COR-L47 (cell line): Measurements from ENCODE around the gene CMTM8.

Source experiments
- DNase-seq: peaks from one replicate; lab custom pipeline; 2025; lab: John Stamatoyannopoulos, UW

The CMTM8 gene

GRCh38 chr3:32229565-32229964 lies 8.9 kb upstream of the CMTM8 start:
- DNase-seq: no peak

GRCh38 chr3:32236377-32236776 lies 2.1 kb upstream of the CMTM8 start:
- no peak for DNase-seq

DNA sequence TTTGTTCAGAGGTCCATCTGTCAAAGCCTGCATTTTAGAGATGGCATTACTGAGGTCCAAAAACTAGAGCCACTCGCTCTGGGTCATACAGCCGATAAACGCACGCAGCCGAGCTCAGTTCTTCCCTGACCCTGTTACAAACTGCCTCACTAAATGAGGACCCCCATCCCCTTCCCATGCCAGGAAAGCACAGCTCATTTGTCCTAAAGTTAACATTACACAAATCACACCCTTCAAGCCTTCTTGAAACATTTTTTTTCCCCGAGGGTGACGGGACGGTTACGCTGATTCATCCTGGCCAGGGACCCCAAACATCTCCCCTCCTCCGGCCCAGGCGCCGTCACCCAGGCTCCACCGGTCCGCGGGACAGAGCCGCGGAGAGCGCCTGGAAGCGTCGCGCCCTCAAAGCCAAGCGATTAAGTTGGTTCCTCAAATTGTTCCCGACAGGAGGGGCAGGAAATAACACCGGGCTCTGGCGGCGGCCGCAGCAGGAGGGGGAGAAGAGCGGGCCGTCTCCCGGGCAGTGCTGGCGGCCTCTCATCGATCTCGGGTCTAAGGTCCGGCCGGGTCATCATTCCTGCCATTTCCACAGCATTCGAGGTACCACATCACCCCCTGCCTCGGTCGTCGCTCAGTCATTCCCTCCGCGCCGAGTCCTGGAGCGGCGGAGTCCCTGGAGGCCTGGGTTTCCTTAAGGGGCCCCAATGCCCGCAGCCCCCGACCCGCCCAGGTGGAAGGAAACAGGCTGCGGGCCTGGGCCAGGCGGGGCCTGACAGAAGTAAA lies 619 bp upstream of the CMTM8 start:
- DNase-seq: no peak

DNA sequence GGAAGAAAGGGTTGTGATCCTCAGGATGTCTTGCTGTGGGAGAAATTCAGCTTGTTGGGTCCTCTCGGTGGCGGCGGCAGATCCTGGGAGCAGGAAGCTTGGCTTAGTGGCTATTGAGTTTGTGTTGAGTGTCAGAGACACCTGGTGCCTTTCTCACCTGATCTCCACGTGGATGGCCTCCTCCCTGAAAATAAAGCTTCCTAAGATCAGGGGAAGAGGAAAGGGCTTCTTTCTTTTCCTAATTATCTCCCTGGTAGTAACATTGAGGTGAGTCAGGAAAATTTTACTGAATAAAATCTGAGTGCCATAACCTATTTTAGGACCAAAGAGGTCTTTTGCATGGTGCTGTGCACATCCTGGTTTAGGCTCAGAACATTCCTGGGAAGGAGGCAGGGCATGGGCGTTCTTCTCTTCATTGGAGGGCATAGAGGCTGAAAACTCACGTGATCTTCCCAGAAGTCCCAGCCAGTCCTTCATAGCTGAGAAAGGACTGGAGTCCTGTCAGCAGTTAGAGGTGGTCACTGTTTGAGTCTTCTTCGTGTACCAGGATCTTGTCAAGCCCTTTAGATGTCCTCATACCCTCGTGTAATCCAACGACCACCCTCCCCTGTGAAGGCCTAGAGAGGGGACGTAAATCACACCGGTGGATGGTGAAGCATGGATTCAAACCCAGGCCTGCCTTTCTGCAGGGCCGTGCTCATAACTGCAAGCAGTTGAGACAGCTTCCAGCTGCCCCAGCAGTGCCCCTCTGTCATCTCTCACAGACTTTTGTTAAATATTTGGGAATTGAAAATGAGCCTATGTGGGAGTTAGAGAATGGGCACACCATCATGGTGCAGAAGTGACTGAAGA lies 1.1 kb downstream of the CMTM8 start:
- DNase-seq: no peak

- DNase-seq: peak; percentile 19
Measured at GRCh38 chr3:32240159-32240545, 1.7 kb downstream of the CMTM8 start.

DNA sequence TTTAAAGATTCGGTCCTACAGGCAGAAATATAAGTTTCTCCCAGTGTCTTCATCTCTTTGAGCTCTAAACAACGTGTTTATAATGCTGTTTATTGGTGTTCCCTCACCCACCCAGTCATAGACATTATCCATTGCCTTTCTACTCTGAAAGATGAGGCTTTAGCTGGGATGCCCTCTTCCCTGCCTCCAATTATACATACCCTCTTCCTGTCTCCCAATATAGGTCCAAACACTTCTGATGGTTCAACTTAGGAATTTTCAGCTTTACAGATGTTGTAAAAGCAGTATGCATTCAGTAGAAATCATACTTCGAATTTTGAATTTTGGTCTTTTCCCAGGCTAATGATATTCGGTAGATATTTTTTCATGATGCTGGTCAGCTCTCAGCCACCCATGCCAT lies 2.6 kb downstream of the CMTM8 start:
- no peak for DNase-seq

- no peak for DNase-seq
Measured at GRCh38 chr3:32243519-32243918, 5.0 kb downstream of the CMTM8 start.

- DNase-seq: no peak
Measured at GRCh38 chr3:32245200-32245599, 6.7 kb downstream of the CMTM8 start.

DNA sequence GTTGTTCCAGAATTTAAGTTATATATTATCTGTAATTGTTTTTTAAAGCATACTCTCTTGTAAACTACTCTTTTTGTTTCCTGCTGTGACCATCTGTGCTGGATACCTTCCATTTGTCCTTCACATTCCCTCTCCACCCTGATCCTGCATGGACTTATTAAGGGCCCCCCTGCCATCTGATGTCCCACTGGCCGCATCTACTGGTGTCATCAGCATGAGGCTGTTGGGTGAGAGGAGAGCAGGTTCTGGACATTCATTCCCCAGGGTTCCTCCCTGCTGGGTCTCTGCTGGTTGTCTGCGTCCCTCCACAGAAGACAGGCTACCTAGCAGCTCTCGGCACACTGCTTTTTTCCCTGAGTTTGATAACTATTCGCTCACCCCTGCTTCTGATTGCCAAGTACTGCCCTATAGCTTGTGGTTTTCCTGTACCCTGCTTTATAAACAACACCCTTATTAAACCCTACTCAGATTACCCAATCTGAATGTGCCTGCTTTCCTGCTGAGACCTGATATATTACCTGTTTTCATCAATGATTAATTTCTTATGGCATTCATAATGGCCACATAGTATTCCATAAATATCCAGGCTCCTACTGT lies 7.7 kb downstream of the CMTM8 start:
- no peak for DNase-seq

DNA sequence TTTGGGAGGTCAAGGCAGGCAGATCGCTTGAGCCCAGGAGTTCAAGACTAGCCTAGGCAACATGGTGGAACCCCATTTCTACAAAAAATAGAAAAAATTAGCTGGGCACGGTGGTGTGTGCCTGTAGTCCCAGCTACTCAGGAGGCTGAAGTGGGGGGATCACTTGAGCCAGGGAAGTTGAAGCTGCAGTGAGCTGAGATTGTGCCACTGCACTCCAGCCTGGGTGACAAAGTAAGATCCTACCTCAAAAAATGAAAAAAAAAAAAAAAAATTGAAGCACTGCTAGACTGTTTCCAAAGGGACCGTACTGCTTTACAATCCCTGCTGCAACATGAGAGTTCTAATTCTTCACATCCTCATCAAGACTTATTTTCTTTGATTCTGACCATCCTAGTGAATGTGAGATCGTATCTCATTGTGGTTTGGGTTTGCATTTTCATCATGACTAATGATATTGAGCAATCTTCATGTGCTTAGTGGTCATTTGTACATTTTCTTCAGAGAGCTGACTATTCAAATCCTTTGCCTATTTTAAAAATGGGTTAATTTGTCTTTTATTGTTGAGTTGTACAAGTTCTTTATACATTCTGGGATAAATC lies 10.8 kb downstream of the CMTM8 start:
- DNase-seq: no peak

GRCh38 chr3:32254268-32254667 lies 15.8 kb downstream of the CMTM8 start:
- no peak for DNase-seq

GRCh38 chr3:32255345-32255744 lies 16.9 kb downstream of the CMTM8 start:
- DNase-seq: no peak

DNA sequence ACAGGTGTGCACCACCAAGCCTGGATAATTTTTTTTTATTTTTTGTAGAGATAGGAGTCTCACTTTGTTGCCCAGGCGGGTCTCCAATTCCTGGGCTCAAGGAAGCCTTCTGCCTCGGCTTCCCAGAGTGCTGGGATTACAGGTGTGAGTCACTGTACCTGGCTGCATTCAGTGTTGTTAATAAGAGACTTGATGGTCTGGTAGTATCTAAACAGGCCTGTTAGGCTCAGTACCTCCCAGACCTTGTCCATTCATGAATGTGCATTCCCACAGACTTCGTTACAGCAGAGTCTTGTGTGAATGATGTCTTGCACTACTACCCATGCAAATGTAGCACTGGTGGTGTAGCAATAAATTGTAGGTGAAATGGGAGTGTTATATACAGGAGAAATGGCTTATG lies 17.7 kb downstream of the CMTM8 start:
- DNase-seq: no peak

- no peak for DNase-seq
Measured at GRCh38 chr3:32257042-32257441, 18.6 kb downstream of the CMTM8 start.

DNA sequence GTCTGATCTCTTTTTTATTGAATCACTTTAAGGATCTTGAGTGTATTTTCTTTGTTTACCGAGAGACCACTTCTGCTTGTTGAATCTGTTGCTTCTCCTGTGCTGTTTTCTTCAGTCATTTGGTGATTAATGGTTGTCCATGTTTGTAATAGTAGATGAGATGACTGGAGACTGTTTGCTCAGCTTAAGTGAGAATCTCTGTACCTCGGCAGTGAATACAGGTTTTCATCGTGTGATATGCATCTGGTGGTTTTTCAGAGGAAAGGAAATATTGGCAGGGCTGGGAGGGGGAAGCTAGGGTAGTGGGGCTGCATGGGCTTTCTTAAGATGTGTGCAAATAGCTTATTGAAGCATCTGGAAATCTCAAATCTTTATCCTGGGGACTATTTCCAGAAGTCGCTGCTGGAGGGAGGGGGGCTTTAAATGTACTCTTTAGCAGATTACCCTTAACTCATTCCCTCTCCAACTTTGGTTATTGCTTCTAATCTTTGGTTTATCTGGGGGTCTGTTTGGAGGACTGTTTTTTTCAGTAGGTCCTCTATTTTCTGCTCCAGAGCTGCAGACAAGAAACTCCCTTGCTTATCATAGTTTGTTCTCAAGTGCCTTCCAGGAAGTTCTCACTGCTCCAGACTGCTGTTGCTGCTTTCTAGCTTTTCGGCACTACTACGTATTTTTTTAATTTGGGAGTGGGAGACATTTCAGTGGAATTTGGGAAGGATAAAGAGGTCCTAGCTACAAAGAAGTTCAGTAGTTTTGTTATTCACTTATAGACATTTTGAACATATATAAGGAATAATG lies 19.4 kb downstream of the CMTM8 start:
- DNase-seq: no peak

GRCh38 chr3:32258869-32259268 lies 20.4 kb downstream of the CMTM8 start:
- no peak for DNase-seq

DNA sequence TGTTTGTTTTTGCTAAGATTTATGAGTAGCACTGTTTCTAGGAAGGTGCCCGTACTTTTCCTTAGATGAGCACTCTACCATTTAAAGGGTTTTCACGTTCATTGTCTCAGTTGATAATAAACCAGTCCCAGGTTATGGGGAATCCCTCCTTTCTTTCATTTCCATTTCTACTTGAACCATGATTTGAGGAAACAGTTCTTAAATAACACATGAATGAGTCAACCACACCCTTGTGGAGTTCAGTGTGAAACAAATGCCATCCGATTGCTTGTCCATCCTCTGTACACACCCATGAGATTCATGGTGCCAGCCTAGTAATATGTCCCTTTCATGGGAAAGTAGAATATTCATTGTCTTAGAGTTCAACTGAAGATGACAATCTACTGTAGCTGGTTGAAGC lies 23.1 kb downstream of the CMTM8 start:
- DNase-seq: no peak

- no peak for DNase-seq
Measured at GRCh38 chr3:32262201-32262600, 23.7 kb downstream of the CMTM8 start.

- DNase-seq: no peak
Measured at GRCh38 chr3:32274306-32274705, 35.8 kb downstream of the CMTM8 start.

DNA sequence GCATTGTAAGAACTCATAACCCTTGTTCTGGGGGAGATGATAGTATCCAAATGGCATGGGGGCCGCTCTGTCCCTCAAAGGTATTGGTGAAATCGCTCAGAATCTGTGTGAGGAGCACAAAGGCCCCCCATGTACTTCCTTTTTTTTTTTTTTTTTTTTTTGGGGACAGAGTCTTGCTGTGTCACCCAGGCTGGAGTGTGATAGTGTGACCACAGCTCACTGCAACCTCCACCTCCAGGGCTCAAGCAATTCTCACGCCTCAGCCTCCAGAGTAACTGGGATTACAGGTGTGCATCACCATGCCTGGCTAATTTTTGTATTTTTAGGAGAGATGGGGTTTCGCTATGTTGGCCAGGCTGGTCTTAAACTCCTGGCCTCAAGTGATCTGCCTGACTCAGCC lies 37.0 kb downstream of the CMTM8 start:
- no peak for DNase-seq

GRCh38 chr3:32276279-32276841 lies 37.9 kb downstream of the CMTM8 start:
- no peak for DNase-seq
